ENCODE measurements around the gene GABRB1.

GRCh38 chr4:47342796-47343195 is 311.4 kb downstream of the GABRB1 start:
- no peak for TF ChIP-seq ZNF585B (tag by site-specific recombination; IDR thresholded peaks at IDR 0.05)
- no peak for TF ChIP-seq CTCF (tag by site-specific recombination; IDR thresholded peaks at IDR 0.05)
- TF ChIP-seq ZNF394 (tag by site-specific recombination; IDR thresholded peaks at IDR 0.05; ENCODE audit: borderline replicate concordance), result no peak
- no peak for TF ChIP-seq PBX3 (CRISPR knock-in tag; IDR thresholded peaks at IDR 0.05)
- no peak for TF ChIP-seq REST (tag by site-specific recombination; IDR thresholded peaks at IDR 0.05)
- no peak for TF ChIP-seq ZNF549 (tag by site-specific recombination; IDR thresholded peaks at IDR 0.05)
- TF ChIP-seq ZNF423 (tag by site-specific recombination; IDR thresholded peaks at IDR 0.05), result no peak
- no peak for TF ChIP-seq PATZ1 (tag by site-specific recombination; IDR thresholded peaks at IDR 0.05)
- no peak for TF ChIP-seq ZBTB44 (tag by site-specific recombination; IDR thresholded peaks at IDR 0.05)
- TF ChIP-seq ZNF776 (tag by site-specific recombination; IDR thresholded peaks at IDR 0.05; ENCODE audit: borderline replicate concordance), result no peak
